ENCODE results near the gene BTNL3.

GRCh38 chr5:180977852-180978251, 10.8 kb upstream of the BTNL3 start:
- TF ChIP-seq CTCF (IDR thresholded peaks at IDR 0.05) (no peak), ZFX (IDR thresholded peaks at IDR 0.05; ENCODE audit: borderline replicate concordance) (no peak)
